ENCODE results near the gene FSTL4.

FSTL4 gene

DNA sequence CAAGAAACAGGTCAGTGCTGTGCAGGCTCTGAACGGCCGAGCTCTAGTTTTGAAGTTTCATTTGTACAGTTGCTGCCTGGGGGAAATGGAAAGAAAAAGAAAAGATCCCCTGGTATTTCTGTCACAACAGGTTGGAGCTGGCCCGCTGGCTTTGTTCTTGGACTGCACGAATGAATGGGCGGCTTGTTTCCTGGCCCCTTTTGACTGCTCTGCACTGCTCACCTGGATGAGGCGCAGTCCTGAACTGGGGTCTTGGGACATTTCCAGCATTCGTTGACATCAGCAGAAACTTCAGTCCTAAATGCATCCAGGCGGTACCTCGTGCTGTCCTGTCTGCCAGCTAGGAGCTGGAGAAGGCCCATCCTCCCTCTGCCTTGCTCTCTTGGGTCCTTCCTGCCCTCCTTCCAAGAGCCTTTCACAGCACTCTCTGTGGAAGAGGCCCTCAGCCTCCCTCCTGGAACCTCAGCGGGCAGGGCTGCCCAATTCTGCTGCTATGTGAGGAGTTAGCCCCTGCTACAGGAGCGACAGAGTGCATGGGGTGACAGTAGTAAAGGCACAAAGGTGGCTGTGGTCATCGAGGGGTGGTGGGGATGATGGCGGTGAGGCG, 189.2 kb downstream of the FSTL4 start:
- no peak for DNase-seq

DNA sequence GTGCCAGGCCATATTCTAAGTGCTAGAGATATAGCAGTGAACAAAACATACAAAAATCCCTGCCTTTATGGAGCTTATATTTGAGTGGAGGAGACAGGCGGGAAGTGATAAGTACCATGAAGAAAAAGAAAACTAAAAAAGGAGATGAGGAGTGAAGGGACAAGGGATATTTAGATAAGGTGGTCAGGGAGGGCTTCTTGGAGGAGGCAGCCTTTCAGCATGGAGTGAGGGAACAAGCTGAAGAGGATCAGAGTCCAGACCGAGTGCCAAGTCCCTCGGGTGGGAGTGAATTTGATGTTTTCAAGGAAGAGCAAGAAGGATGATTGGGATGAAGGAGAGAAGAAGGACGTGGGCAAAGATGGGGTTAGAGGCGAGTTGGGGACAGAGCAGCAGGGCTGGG, 190.5 kb downstream of the FSTL4 start:
- DNase-seq = no peak

DNA sequence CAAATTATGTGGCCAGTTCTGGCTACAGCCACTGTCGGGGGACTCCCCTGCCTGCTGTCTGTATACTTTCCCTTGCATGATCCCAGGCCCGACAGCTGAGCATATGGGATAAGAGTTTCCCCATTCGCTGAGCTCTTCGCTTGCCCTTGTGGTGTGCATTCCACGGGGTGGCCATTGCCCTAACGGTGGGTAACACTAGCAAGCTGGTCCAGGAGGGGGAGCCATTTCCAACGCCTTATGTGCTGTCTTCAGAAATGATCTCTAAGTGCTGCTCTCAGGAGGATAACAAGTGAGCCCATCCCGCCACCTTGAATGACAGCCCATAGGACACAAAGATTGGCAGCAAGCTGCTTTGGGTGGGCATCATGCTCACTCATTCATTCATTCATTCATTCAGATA, 190.9 kb downstream of the FSTL4 start:
- no peak for DNase-seq

DNA sequence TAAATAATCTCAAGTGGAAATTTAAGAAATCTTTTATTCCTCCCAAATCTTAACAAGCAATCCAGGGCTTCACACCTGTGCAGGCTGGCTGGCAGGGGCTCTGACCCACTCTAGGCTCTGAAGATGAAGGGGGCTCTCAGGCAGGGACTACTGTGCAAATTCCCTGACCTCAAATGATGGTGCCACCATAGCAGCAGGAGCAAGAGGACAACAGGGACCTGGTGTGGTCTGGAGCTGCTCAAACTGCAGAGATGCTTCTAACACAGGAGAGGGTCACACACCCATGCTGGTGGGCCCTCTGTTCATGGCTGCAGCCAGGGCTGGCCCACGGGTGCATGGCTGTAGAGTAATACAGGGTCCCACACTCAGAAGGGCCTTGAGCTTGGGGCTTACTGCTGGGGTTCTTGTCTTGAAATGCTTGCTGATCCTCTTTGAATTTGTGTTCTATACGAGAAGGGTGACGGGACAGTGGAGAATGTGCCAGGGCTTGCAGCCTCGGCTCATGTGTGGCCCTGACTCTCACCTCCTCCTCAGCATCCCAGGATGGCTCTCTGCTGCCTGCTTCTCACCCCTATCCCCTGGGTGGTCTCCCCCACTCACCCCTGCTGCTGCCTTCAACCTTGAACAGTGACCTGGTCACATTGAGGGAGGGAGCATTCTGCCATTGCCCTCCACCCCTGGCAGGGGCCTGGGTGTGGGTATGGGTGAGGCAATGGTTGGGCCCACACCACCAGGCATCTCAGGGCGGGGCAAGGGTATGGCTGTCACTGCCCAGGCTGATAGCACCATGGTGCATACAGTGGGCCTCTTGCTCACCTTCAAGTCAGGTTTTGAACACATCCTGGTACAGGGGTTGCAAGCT, 191.7 kb downstream of the FSTL4 start:
- DNase-seq = no peak

DNA sequence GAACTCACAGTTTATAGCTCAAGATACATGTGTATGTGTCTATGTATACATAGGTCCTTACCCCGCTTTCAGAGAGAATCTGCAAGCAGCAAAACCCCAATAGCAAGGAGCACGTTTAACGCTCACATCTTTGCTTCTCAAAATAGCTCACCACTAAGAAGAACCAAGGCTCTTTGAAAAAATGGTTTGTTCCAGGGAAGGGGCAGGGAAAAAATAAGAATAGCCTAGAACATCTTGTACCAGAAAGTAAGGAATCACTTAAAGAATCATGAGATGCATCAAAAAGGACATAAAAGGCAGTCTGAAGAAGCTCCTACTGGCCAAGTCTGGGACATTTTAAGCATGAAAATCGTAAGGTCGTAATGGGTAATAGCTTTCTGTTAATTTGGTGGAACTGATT, 196.4 kb downstream of the FSTL4 start:
- no peak for DNase-seq

DNA sequence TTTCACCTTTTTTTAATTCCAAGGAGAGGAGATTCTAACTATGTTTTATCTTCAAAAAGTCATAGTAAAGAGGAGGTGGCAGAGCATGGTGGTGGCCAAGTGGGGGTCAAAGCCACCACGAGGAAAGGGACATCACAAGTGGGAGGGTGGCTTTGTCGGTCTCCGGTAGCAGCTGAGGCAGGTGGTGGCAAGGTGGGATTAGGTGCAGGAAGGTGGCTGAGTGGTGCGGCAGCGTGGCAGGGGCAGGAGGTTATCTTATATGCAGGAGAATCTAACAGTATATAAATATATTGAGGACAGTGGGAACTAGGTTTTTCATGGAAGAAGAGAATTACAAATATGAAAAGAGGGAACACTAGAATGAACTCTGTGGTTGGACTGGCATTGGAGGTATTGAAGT, 196.8 kb downstream of the FSTL4 start:
- no peak for DNase-seq

DNA sequence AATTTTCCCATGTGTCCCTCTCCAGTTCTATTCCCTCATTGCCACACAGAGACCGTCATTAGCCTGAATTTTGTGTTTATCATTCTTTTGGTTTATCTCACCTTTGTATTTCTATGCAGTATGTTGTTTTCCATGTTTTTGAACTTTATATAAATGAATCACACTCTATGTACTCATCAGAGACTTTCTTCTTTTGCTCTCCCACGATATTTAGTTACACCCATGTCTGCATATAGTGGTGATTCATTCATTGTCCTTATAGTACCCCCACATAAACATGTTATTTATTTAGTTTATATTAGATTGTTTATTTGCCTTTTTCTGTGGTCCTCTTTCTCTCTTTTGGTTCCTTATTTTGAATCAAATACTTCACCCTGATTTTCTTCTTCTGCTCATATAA, 199.7 kb downstream of the FSTL4 start:
- no peak for DNase-seq

DNA sequence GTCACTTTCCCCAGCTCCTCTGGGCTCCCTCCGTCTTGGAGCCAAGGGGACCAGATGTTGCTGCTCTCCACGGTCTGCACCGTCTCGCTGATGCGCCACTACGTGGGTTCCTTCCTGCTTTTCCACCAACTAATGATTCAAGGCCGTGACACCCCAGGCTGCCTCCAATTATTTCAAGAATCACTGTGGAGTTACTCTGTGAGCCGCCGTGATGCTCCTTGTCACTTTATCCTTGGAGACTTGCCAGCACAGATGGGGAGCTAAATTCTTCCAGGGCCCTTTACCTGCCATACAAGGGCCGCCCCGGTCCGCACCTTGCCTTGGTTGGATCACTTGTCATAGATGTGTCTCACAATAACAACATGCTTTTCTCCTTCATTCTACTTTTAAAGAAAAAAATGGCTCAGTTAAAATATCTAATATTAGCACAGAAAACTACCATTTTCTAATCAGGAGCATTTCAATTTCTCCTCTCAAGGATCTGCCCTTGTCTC, 202.0 kb downstream of the FSTL4 start:
- DNase-seq = no peak

DNA sequence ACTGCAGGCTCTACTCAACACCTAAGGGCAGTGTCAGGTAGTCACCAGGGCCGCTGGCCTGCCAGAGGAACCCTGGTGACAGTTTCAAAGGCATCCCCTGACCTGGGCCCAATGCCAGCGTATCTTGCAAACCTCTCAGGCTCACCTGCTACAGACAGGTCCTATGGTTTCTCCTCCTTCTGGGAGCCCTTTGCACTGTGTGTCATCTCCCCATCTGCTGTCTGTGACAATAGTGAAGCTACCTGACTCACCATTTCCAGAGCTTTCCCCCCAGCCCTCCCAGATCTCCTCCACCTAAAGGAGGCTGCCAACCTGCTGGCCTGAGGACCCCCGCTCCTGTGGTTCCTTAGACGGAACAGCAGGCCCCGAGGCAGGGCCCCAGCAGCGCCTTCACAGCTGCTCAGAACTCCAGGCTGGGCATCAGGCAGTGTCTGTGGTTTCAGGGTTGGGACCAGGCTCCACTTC, 203.1 kb downstream of the FSTL4 start:
- DNase-seq = no peak

DNA sequence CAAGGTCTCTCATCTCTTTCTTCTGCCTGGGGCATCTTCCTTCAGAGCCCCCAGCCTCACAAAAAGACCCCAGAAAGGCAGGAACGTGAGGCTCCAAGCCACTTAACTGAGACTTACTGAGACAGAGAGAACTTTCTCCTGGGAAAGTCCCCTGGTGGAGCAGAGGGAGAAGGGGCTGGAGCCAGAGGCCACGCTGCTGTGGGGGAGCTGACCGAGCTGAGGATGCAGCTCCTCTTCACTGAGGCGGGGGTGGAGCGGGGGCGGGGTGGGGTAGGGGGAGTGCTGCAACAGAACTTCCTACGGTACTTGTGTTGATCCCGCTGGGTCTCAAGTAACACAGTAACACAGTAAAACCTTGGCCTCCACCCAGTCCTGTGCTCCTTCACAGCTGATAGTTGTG, 204.0 kb downstream of the FSTL4 start:
- no peak for DNase-seq

DNA sequence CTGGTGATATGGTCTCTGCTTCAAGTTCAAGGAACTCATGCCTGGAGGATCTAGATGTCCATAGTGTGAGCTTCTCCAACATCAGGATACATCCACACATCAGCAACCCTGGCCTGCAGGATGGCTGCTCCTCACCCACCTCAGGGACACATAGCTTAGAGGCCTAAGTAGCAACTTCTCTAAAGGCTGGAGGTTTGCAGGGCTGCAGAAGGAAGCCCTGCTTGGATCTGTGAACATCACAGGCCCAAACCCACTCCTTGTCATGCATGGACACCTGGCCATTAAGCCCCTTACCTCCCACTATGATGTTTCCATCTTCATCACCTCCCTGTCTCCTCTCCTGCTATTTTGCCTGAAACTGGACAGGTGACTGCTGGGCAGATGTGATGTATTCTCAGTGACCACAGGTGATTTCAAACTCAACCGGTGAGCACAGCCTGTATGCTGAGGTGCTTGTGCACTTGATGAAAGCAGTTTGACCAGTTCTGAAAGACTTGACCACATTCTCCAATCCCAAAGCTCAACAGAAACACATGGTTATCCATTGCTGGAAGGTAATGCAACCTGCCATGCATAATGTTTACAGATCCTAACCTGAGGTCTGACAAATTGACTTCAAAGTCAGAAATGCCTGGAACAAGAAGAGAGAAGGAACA, 205.2 kb downstream of the FSTL4 start:
- DNase-seq = no peak

DNA sequence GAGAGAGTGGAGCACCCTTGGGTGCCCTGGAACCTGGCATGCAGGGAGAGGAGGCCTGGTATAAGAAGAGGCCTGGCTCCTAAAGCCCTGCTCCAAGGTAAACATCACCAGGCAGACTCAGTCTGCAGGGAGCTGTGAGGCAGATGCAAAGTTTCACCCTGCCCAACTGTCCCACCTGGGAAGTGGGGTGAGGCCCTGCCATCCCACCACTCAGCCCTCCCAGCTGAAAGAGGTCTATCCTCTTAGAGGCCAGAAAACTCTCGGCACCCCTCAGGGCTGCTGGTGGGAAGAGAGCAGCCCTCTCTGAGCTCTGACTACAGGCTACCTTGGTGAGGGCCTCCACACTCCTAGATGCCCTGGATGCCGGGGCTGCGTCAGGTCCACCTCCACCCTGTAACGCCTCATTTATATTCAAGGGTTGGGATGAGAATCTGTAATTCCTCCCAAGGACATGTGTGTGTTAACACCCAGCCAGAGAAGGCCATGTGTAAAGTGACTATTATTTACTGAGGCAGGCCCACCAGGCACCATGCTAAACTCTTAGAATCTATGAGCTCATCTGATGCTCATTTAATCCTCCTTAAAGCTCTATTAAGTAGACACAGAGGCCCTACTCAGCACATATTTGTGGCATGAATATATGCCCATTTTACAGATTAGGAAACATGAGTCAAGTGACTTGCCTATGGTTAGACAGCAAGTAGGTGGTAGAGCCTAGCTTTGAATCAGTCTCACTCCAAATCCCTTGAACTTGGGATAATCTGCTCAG, 205.9 kb downstream of the FSTL4 start:
- DNase-seq = no peak

DNA sequence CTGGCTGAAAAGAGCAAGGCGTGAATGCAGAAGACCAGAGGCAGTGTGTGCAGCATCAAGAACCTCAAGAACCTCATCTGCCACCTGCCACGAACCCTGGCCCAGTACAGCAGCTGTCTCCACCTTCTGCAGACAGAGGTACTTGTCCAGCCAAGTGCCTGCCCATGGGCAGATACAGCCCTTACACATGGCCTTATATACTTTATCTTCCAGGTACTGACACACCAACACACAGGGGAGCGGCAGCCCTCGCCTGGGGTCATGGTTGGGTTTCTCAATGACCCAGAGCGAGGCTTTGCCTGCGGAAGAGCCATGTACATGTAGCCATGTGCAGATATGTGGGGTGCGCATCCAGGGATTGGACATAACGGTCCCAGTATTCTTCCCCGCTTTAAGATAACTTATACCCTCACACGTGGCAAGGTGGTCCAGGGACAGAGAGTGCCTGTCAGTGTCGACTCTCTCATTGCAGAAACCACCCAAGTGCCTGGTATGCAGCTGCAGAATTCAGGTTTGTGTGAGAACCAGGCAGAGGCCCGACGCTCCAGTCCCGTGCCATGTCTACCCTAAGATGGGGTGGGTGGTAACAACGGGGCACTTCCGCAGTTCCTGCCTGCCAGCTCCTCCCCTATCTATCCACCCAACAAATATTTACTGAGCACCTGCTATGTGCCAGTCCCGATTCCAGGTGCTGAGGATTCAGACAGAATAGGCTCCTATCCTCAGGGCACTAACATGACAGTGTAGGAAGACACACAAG, 206.9 kb downstream of the FSTL4 start:
- no peak for DNase-seq

DNA sequence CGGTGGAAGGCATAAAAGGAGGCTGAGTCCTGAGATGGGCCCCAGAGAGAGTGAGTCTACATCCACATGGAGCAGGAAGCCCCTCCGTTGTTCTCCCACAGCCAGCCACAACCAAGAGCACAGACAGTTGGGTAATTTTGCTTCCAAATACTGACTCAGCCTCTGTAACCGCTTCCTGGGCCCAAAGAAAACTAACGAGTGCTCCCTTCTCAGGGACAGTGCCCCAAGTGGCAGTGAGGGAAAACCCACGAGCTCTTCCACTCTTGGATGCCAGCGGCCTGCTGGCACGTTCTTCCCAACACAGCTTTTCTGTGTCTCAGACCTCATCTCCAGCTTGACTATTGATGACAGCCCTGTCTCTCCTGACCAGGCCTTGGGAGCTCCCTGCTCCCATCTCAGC, 207.6 kb downstream of the FSTL4 start:
- DNase-seq = no peak

DNA sequence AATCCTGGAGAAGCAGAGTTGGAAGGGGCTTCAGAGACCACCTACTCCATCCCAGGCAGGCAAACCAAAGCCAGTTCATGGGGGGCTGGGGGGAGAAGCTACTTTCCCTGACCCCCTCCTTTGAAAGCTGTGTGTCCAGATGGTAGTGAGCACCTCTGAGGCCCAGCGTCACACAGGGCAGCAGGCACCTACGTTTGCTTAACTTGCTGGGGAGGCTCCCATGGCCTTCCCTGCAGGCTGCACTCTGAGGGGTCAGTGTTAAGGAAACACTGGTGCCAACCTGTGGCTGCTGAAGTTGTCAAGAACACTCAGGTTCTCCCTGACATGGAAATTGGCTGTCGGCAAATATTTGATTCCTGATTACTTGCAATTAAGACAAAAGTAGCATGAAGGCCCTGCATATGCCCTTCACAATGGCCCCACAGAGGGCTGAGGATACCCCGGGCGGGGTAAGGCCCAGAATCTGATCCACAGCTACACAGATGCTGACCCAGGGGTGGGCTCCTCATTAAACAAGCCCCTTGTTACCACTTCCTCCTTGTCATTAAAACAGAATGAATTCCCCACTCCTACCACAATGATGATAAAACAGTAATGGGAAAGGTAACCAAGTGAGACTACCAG, 208.5 kb downstream of the FSTL4 start:
- DNase-seq = no peak

DNA sequence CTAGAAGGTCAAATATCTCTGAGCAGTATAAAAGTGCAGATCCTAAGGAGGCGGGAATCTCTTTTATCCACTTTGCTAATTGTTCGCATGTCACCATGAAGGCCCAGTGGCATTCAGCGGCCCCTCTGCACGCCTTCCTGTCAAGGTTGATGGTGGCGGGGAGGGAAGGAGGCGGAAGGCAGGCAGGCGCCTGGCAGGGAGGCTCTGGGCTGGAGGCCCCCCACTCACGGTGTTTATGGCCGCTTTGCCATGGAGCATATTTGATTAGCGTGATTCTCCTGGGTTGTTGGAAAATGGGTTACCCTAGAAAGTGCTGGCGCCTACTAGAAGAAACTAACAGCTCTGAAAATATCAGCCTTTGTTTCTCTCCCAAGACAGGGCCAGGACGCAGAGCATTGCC, 209.6 kb downstream of the FSTL4 start:
- DNase-seq = no peak

DNA sequence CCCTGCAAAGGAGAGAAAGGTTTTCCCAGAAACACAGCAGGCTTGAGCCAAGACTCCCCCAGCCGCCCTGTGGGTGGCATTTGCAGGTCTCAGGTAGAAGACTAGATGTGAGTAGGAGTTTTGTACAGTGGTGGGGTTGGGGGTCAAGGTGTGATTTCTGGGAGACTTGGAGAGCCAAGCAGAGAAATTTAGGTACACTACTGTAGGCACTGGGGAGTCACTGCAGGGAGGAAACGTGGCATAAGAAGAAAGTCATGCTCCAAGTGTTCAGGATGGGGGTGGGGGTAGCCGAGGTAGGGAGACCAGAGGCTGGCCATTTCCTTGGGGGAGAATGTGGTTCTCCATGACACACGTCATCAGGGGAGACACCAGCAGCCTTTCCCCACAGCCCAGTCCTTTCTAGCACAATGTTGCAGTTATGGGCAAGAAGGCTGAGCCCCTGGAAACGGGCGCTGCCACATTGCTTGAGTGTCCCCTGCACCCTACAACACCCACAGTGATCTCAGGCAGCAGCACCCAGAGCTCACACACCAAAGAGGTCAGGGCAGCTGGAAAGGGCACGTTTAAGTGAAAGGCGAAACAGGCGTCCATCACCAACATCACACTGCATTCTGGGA, 210.5 kb downstream of the FSTL4 start:
- DNase-seq = no peak

DNA sequence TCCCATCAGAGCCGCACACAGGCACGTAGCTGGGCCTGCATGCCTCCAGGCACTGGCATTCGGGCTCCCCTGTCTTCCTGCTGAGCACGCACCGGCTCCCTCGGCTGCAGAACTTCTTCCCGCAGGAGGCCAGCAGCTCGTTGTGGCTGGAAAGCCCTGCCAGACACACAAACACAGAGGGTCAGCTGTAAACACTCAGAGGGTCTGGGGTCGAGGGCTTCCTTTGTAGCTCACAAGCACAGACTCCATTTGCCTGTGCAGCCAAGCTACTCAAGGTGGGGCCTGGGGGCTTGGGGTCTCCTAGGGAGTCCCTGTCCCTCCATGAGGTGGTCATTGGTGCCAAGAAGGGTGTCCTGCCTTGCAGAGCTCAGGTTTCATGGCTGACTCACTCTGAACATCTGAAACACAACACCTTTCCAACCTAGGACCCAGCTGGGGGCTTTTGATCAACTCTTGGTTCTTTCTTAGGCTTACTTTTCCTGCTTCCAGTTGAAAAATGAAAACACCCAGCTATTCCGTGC, 211.4 kb downstream of the FSTL4 start:
- DNase-seq = no peak

DNA sequence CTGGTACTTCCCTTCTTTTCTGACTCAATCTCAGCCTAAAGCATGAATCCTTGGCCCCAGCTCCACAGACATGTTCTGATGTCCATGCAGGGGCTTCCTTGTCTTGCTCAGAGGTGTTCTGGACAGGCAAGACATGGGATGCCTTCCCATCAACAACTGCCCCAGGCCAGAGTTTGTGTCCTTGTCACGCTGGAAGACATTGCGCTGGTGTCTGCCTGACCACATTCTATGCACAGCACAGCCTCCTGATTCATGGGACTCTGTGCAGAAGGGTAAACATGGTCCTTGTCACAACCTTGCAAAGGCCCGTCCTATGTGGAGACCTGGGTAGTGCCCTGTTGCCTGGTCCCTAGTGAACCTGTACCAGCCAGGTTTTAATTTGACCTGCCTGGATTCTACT, 212.2 kb downstream of the FSTL4 start:
- no peak for DNase-seq

DNA sequence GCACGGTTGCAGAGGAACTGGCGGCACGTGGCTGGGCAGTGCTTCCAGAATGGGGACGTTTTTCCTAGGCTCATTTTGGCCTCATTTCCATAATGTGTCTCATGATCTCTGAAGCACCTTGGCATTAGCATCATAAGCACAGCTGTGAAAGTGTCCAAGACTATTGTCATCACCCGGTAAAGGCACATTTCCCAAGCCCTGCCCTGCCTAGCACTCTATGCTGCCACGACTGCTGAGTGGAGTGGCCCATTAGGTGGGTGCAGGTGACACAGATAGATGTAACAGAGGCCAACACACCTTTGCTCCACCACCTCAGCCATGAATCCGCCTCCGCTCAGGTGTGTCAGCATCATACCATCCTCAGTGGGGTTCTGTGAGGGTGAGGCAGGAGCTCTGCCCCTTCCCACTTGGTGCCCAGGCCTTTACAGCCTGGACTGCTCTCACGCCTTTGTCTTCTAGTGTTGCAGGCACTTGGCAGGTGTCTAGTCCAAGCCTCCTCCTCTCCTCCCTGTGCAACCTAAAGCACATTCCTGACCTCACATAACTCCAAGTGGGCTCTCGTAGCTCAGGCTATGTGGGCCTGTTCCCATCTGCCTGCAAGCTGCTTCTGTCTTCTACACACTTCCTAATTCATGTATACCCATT, 213.0 kb downstream of the FSTL4 start:
- no peak for DNase-seq

DNA sequence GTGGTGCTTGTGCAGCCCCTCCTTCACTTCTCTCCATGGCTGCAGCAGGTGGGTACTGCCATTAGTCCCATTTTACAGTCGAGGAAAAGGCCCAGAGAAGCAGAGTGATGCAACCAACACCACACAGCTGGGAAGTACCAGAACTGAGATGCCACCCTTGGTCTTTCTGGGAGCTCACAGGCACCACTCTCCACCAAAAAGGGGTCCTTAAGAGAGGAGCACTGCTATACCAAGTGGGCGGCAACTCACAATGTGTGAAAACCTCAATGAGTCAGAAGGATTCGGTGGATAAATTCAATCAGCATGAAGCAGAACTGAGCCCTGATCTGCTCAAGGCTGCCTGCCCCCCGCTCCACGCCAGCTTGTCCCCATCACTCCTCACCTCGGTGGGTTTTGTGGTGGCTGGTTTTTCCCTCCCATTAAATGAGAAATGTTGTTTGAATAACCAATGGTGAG, 213.7 kb downstream of the FSTL4 start:
- no peak for DNase-seq
